BE2C (cell line): Measurements from ENCODE around the gene ZNF385C.

Source experiments
- DNase-seq: peaks from one replicate; pipeline ENCODE4 v3.0.0-alpha.2; 2020
- H3K27me3 ChIP-seq: fragments of 250-450 bp; sonication (Bioruptor Pico); 2 replicates; pipeline ENCODE4 v1.5.1; 2020; ENCODE audit warnings: mild to moderate bottlenecking
- H3K36me3 ChIP-seq: fragments of 250-450 bp; sonication (Bioruptor Pico); 2 replicates; pipeline ENCODE4 v1.5.1; 2020; ENCODE audit warnings: mild to moderate bottlenecking
- H3K4me1 ChIP-seq: fragments of 250-450 bp; sonication (Bioruptor Pico); 2 replicates; pipeline ENCODE4 v1.5.1; 2020
- H3K4me3 ChIP-seq: 2 replicates; pipeline ENCODE4 v1.5.1; 2011; ENCODE audit warnings: low read depth, low read length
- H3K9me3 ChIP-seq: fragments of 250-450 bp; sonication (Bioruptor Pico); 2 replicates; pipeline ENCODE4 v1.5.1; 2020
- CTCF ChIP-seq: IDR thresholded peaks from 2 replicates; pipeline ENCODE4 v1.5.1; 2012; ENCODE audit warnings: mild to moderate bottlenecking, low read depth, low read length

ZNF385C gene

GRCh38 chr17:42111871-42112551 is 13.7 kb upstream of the ZNF385C start:
- no peak for TF ChIP-seq CTCF
- Histone ChIP-seq H3K36me3 (peaks cover 3% of the 10 kb centered on the region), H3K4me1 (no peaks in the 10 kb centered on the region), H3K9me3 (no peaks in the 10 kb centered on the region), H3K27me3 (no peaks in the 10 kb centered on the region), H3K4me3 (no peak overlapping the region)
- DNase-seq, result no peak

GRCh38 chr17:42111265-42111636 is 13.0 kb upstream of the ZNF385C start:
- no peak for DNase-seq
- H3K27me3 ChIP-seq, result no peaks in the 10 kb centered on the region
- H3K36me3 ChIP-seq, result no peaks in the 10 kb centered on the region
- TF ChIP-seq CTCF, result no peak
- no peaks in the 10 kb centered on the region for H3K9me3 ChIP-seq
- H3K4me1 ChIP-seq, result no peaks in the 10 kb centered on the region
- H3K4me3 ChIP-seq, result no peak overlapping the region

GRCh38 chr17:42110301-42111264 is 12.3 kb upstream of the ZNF385C start:
- Histone ChIP-seq H3K4me3 (no peak overlapping the region), H3K36me3 (no peaks in the 10 kb centered on the region), H3K27me3 (no peaks in the 10 kb centered on the region), H3K4me1 (no peaks in the 10 kb centered on the region), H3K9me3 (no peaks in the 10 kb centered on the region)
- no peak for DNase-seq
- no peak for TF ChIP-seq CTCF

- no peak overlapping the region for H3K4me3 ChIP-seq
- H3K9me3 ChIP-seq, result no peaks in the 10 kb centered on the region
- H3K36me3 ChIP-seq, result no peaks in the 10 kb centered on the region
- peaks cover 3% of the 10 kb centered on the region; the same call in 1 of the 2 replicates for H3K4me1 ChIP-seq
- no peaks in the 10 kb centered on the region for H3K27me3 ChIP-seq
- no peak for DNase-seq
- no peak for TF ChIP-seq CTCF
These were observed 10.8 kb upstream of the ZNF385C start for GRCh38 chr17:42109086-42109485.

GRCh38 chr17:42107597-42108576 is 9.6 kb upstream of the ZNF385C start:
- peak; percentile 99 for DNase-seq
- Histone ChIP-seq H3K4me3 (peak overlapping the region; percentile 35), H3K36me3 (no peaks in the 10 kb centered on the region), H3K27me3 (no peaks in the 10 kb centered on the region), H3K9me3 (no peaks in the 10 kb centered on the region), H3K4me1 (peaks cover 3% of the 10 kb centered on the region; the same call in 1 of the 2 replicates)
- TF ChIP-seq CTCF, result no peak
